Endodermal cell (in vitro differentiated cells): ENCODE data around the gene RIMS1. TPM values are rescaled to one million over a fixed set of nuclear protein-coding genes. Genes with fewer than 3 reads are reported as not detected.

ENCODE experiments used
- DNase-seq: peaks from one replicate; pipeline ENCODE4 v3.0.0-alpha.2; 2017
- H3K27ac ChIP-seq: 2 replicates; pipeline ENCODE4 v1.5.1; 2013; ENCODE audit warnings: mild to moderate bottlenecking, low read depth, low read length, moderate library complexity
- H3K27me3 ChIP-seq: 2 replicates; pipeline ENCODE4 v1.6.1; 2013; ENCODE audit warnings: mild to moderate bottlenecking, low read length, moderate library complexity; ENCODE audit not compliant: insufficient read depth, control insufficient read depth, poor library complexity, severe bottlenecking
- H3K36me3 ChIP-seq: 2 replicates; pipeline ENCODE4 v1.7.0; 2013; ENCODE audit warnings: mild to moderate bottlenecking, low read length, moderate library complexity; ENCODE audit not compliant: control insufficient read depth, insufficient read depth
- H3K4me1 ChIP-seq: one replicate; pipeline ENCODE4 v1.7.0; 2013; ENCODE audit warnings: low read length; ENCODE audit not compliant: control insufficient read depth, insufficient read depth
- H3K4me3 ChIP-seq: 2 replicates; pipeline ENCODE4 v1.5.1; 2013; ENCODE audit warnings: mild to moderate bottlenecking, low read length, moderate library complexity
- H3K9ac ChIP-seq: 2 replicates; pipeline ENCODE4 v1.6.1; 2013; ENCODE audit warnings: mild to moderate bottlenecking, low read length, moderate library complexity; ENCODE audit not compliant: poor library complexity, severe bottlenecking; ENCODE audit errors: extremely low read depth
- H3K9me3 ChIP-seq: 2 replicates; pipeline ENCODE4 v1.6.1; 2013; ENCODE audit warnings: mild to moderate bottlenecking, low read length, moderate library complexity; ENCODE audit not compliant: control insufficient read depth
- H3K27ac Mint-ChIP-seq: 2 replicates; pipeline ENCODE4 v1.8.0; 2020; ENCODE audit warnings: mixed read lengths
- H3K27me3 Mint-ChIP-seq: 2 replicates; pipeline ENCODE4 v1.8.0; 2021; ENCODE audit warnings: mild to moderate bottlenecking, mixed read lengths; ENCODE audit not compliant: insufficient read depth
- H3K36me3 Mint-ChIP-seq: 2 replicates; pipeline ENCODE4 v1.8.0; 2020; ENCODE audit warnings: low read depth, mixed read lengths
- H3K4me1 Mint-ChIP-seq: 2 replicates; pipeline ENCODE4 v1.8.0; 2020; ENCODE audit warnings: mixed read lengths
- H3K4me3 Mint-ChIP-seq: 2 replicates; pipeline ENCODE4 v1.8.0; 2020; ENCODE audit warnings: mild to moderate bottlenecking, moderate library complexity, mixed read lengths
- H3K9me3 Mint-ChIP-seq: 2 replicates; pipeline ENCODE4 v1.8.0; 2020; ENCODE audit warnings: mild to moderate bottlenecking, mixed read lengths
- CTCF ChIP-seq: fragments of 200-600 bp; sonication (generic); conservative IDR thresholded peaks from 2 replicates; pipeline ENCODE4 v1.5.0; 2021; ENCODE audit warnings: antibody characterized with exemption, mild to moderate bottlenecking
- WGBS, 2 experiments: methylation state at CpG; one replicate each; pipeline versions ENCODE4 v1.1.5 to v1.1.7; 2013; ENCODE audit warnings: missing lambda C conversion rate in 2 of 2, mixed read lengths in 1 of 2; ENCODE audit not compliant: insufficient coverage in 1 of 2, insufficient read length in 1 of 2; 5-methylcytosine and 5-hydroxymethylcytosine counted together
- total RNA-seq, 2 donors: library from RNA; stranded (reverse); fragmentation: NEBNext Ultra II Directional in 1 of 2; extraction: Animal tissue kit (Norgen Biotek cat#: 25700) in 1 of 2; gene quantifications; 2 replicates in 1 of 2; 3 replicates in 1 of 2; pipeline ENCODE4 v1.2.1, GENCODE V29; 2021

RIMS1 gene
- total RNA-seq, 2 donors from 2014 or later = 1.1 to 1.6 TPM

GRCh38 chr6:72083976-72084375 is 197.6 kb downstream of the RIMS1 start:
- DNase-seq = no peak
- H3K4me1 Mint-ChIP-seq = peaks cover 3% of the 10 kb centered on the region
- no peaks in the 10 kb centered on the region for H3K9me3 ChIP-seq
- H3K4me3 ChIP-seq = no peak overlapping the region
- H3K27me3 ChIP-seq = no peaks in the 10 kb centered on the region
- no peak overlapping the region for H3K4me3 Mint-ChIP-seq
- peaks cover 2% of the 10 kb centered on the region for H3K9me3 Mint-ChIP-seq
- H3K27ac ChIP-seq = no peak overlapping the region
- no peaks in the 10 kb centered on the region for H3K27me3 Mint-ChIP-seq
- H3K4me1 ChIP-seq = no peaks in the 10 kb centered on the region
- no peak overlapping the region for H3K27ac Mint-ChIP-seq
- no peaks in the 10 kb centered on the region for H3K36me3 Mint-ChIP-seq
- H3K9ac ChIP-seq = no peak overlapping the region
- no peaks in the 10 kb centered on the region for H3K36me3 ChIP-seq
- TF ChIP-seq CTCF = no peak
- 83% methylated on average over 1 of the region's 1 CpG; no CpG with 5 or more reads in 1 of the 2 experiments for WGBS, 2 experiments

DNA sequence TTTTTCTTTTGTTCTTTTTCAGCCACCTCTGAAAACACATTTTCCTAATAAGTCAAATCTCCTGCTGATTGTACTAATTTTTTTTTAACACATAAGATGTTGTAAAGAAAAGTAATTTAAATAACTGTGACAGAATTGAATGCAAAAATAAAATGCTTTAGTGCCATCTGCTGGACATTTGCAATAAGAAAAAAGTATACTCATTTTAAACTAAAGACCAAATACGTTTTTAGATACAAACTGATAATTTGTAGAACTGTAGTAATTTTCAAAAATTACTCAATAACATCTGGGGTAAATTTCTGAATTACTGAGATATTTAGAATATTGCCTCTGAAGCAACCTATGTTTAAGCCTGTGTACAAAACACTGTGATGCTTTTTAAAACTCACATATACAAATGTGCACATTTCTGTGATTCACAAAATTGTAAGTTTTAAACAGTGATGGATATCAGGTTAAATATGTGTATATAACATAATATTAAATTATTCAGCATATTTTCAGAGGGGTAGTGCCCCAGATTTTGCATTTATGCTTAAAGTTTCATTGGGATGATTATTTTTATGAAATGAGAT is 198.7 kb downstream of the RIMS1 start:
- Histone ChIP-seq H3K9me3 (no peaks in the 10 kb centered on the region), H3K4me3 (no peak overlapping the region), H3K4me1 (no peaks in the 10 kb centered on the region), H3K36me3 (no peaks in the 10 kb centered on the region), H3K27ac (no peak overlapping the region), H3K9ac (no peak overlapping the region), H3K27me3 (no peaks in the 10 kb centered on the region)
- no peaks in the 10 kb centered on the region for H3K27me3 Mint-ChIP-seq
- H3K9me3 Mint-ChIP-seq = peaks cover 2% of the 10 kb centered on the region
- H3K4me3 Mint-ChIP-seq = no peak overlapping the region
- WGBS, 2 experiments = 0% methylated on average over 1 of the region's 1 CpG; no CpG with 5 or more reads in 1 of the 2 experiments
- no peak for DNase-seq
- TF ChIP-seq CTCF = peak; percentile 80
- no peak overlapping the region for H3K27ac Mint-ChIP-seq
- no peaks in the 10 kb centered on the region for H3K36me3 Mint-ChIP-seq
- peaks cover 3% of the 10 kb centered on the region for H3K4me1 Mint-ChIP-seq

DNA sequence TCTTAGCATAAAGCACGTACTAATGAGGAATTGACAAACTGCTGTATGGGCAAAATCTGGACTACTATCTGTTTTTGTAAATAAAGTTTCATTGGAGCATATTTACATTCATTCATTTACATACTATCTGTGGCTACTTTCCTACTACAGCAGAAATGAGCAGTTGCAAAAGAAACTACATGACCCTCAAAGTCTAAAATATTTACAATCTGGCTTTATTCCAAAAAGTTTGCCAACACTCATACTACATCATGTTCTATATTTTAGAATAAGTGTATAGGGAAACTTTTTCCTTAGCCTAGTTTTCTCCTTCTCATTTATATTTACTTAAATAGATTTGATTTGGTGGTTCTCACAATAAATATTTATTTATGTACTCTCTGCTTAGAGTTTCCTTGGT is 208.2 kb downstream of the RIMS1 start:
- no peak overlapping the region for H3K4me3 Mint-ChIP-seq
- H3K36me3 Mint-ChIP-seq = no peaks in the 10 kb centered on the region
- no peak overlapping the region for H3K4me3 ChIP-seq
- H3K4me1 Mint-ChIP-seq = no peaks in the 10 kb centered on the region
- no peaks in the 10 kb centered on the region for H3K9me3 ChIP-seq
- no peaks in the 10 kb centered on the region for H3K27me3 ChIP-seq
- H3K27me3 Mint-ChIP-seq = no peaks in the 10 kb centered on the region
- H3K9ac ChIP-seq = no peak overlapping the region
- no peaks in the 10 kb centered on the region for H3K4me1 ChIP-seq
- H3K27ac Mint-ChIP-seq = no peak overlapping the region
- no peaks in the 10 kb centered on the region for H3K9me3 Mint-ChIP-seq
- no peak for DNase-seq
- TF ChIP-seq CTCF = no peak
- 100% methylated on average over 1 of the region's 1 CpG; no CpG with 5 or more reads in 1 of the 2 experiments for WGBS, 2 experiments
- H3K36me3 ChIP-seq = no peaks in the 10 kb centered on the region
- no peak overlapping the region for H3K27ac ChIP-seq
